ENCODE data around the gene DNM3. TPM values are rescaled to one million over a fixed set of nuclear protein-coding genes. Genes with fewer than 3 reads are reported as not detected.
A peak's percentile ranks its signal among the peaks of the same experiment; 100 is the strongest.

Gene DNM3
- total and polyA plus RNA-seq, 2 donors (not counting 1 experiment from before 2014, with no cell fraction given), result 1.0 to 1.3 TPM

- CTCF ChIA-PET, result no interaction called here
- H3K79me2 ChIP-seq (ENCODE audit: control insufficient read depth, insufficient read depth, low read length), result no peaks in the 10 kb centered on the region
- no peak overlapping the region for H3K4me2 ChIP-seq (replicated peaks; ENCODE audit: low read depth, low read length, poor library complexity, severe bottlenecking)
- DNase-seq, result no peak
- no peak overlapping the region for H3K9ac ChIP-seq (ENCODE audit: low read length)
- H2AFZ ChIP-seq (ENCODE audit: insufficient read depth, low read depth, low read length, poor library complexity, severe bottlenecking), result no peak overlapping the region
- Mint-ChIP-seq H3K9me3 (ENCODE audit: insufficient read depth) (no peaks in the 10 kb centered on the region), H3K27ac (no peak overlapping the region), H3K4me1 (peaks cover 4% of the 10 kb centered on the region), H3K4me3 (no peak overlapping the region), H3K27me3 (peaks cover 3% of the 10 kb centered on the region)
- H3K36me3 ChIP-seq (replicated peaks in 1 of 2; ENCODE audit: control extremely low read depth in 1 of 2, control insufficient read depth in 1 of 2, extremely low read depth in 1 of 2, insufficient read depth in 2 of 2, low read length in 1 of 2), result no peaks in the 10 kb centered on the region
- H3K9me3 ChIP-seq (ENCODE audit: control extremely low read depth in 1 of 3, control insufficient read depth in 2 of 3, insufficient read depth in 1 of 3, low read length in 2 of 3), result no peaks in the 10 kb centered on the region
- TF ChIP-seq CTCF (IDR thresholded peaks at IDR 0.05) (no peak), EZH2 (IDR thresholded peaks at IDR 0.05; ENCODE audit: borderline replicate concordance, insufficient read depth, low read depth, low read length, poor library complexity, severe bottlenecking) (no peak)
- intact Hi-C loops (cut with micrococcal nuclease), result no loop called here
- POLR2A ChIA-PET, result no interaction called here
- no peaks in the 10 kb centered on the region for H4K20me1 ChIP-seq (ENCODE audit: control insufficient read depth, insufficient read depth, low read length, poor library complexity, severe bottlenecking)
- peaks cover 0 to 4% of the 10 kb centered on the region in 2 donors for H3K4me1 ChIP-seq (ENCODE audit: control insufficient read depth in 2 of 2, insufficient read depth in 2 of 2, low read length in 2 of 2)
- H3K27me3 ChIP-seq (replicated peaks in 1 of 4; ENCODE audit: control extremely low read depth in 1 of 4, control insufficient read depth in 3 of 4, insufficient read depth in 4 of 4, low read length in 3 of 4), result no peaks in the 10 kb centered on the region
- no peak for ATAC-seq (ENCODE audit: low read depth)
- no peak overlapping the region for H3K4me3 ChIP-seq (ENCODE audit: control extremely low read depth in 1 of 5, extremely low read depth in 1 of 5, insufficient read depth in 1 of 5, low read depth in 2 of 5, low read length in 4 of 5)
- H3K27ac ChIP-seq (ENCODE audit: low read length in 2 of 2), result no peak overlapping the region
Observed at GRCh38 chr1:171835891-171836290, 5.4 kb upstream of the DNM3 start.

- DNase-seq (peak; percentile 44), ATAC-seq (ENCODE audit: low read depth) (no peak)
- H3K27me3 ChIP-seq (replicated peaks in 1 of 4; ENCODE audit: control extremely low read depth in 1 of 4, control insufficient read depth in 3 of 4, insufficient read depth in 4 of 4, low read length in 3 of 4), result peaks cover 0 to 25% (median 17%) of the 10 kb centered on the region in 4 experiments
- no peak for TF ChIP-seq EZH2 (IDR thresholded peaks at IDR 0.05; ENCODE audit: borderline replicate concordance, insufficient read depth, low read depth, low read length, poor library complexity, severe bottlenecking)
- TF ChIP-seq CTCF (IDR thresholded peaks at IDR 0.05), result no peak
- peaks cover 11 to 21% of the 10 kb centered on the region in 2 donors for H3K4me1 ChIP-seq (ENCODE audit: control insufficient read depth in 2 of 2, insufficient read depth in 2 of 2, low read length in 2 of 2)
- no peak overlapping the region for H3K27ac Mint-ChIP-seq
- peaks cover 17% of the 10 kb centered on the region for H3K4me1 Mint-ChIP-seq
- H3K9me3 Mint-ChIP-seq (ENCODE audit: insufficient read depth), result no peaks in the 10 kb centered on the region
- peak overlapping the region; percentile 93 for H2AFZ ChIP-seq (ENCODE audit: insufficient read depth, low read depth, low read length, poor library complexity, severe bottlenecking)
- POLR2A ChIA-PET, result no interaction called here
- H3K27me3 Mint-ChIP-seq, result peaks cover 23% of the 10 kb centered on the region
- H3K27ac ChIP-seq (ENCODE audit: low read length in 2 of 2), result no peak overlapping the region
- no peaks in the 10 kb centered on the region for H3K36me3 ChIP-seq (replicated peaks in 1 of 2; ENCODE audit: control extremely low read depth in 1 of 2, control insufficient read depth in 1 of 2, extremely low read depth in 1 of 2, insufficient read depth in 2 of 2, low read length in 1 of 2)
- H3K9me3 ChIP-seq (ENCODE audit: control extremely low read depth in 1 of 3, control insufficient read depth in 2 of 3, insufficient read depth in 1 of 3, low read length in 2 of 3), result no peaks in the 10 kb centered on the region
- H4K20me1 ChIP-seq (ENCODE audit: control insufficient read depth, insufficient read depth, low read length, poor library complexity, severe bottlenecking), result no peaks in the 10 kb centered on the region
- WGBS (ENCODE audit: insufficient coverage), result 6% methylated on average over 20 of the region's 40 CpGs
- H3K79me2 ChIP-seq (ENCODE audit: control insufficient read depth, insufficient read depth, low read length), result no peaks in the 10 kb centered on the region
- peak overlapping the region; percentile 86 for H3K4me3 Mint-ChIP-seq
- peak overlapping the region; percentile 79 for H3K9ac ChIP-seq (ENCODE audit: low read length)
- peak overlapping the region; percentile 11 to 86 (median 73) for H3K4me3 ChIP-seq (ENCODE audit: control extremely low read depth in 1 of 5, extremely low read depth in 1 of 5, insufficient read depth in 1 of 5, low read depth in 2 of 5, low read length in 4 of 5)
- intact Hi-C loops (cut with micrococcal nuclease), result loop anchor here (1.0 kb wide), 4 partner anchors 61 to 691 kb away; partner anchors contain the start of genes METTL13, PRRC2C, SUCO and VAMP4
- H3K4me2 ChIP-seq (replicated peaks; ENCODE audit: low read depth, low read length, poor library complexity, severe bottlenecking), result peak overlapping the region; percentile 94
- CTCF ChIA-PET, result interaction anchor here (0.9 to 1.5 kb wide), 4 partner anchors 41 to 600 kb away, joined by 3 to 8 read pairs (median 4); no protein-coding TSS in a partner anchor
Observed at GRCh38 chr1:171841931-171842761, 848 bp downstream of the DNM3 start.
